ENCODE measurements around the gene RFX4. TPM values are rescaled to one million over a fixed set of nuclear protein-coding genes. Genes with fewer than 3 reads are reported as not detected.
"Not testable (repeated sequence)": the region's sequence is repeated elsewhere in the genome, so short reads cannot be mapped to it uniquely, and the experiment has no call there.

The RFX4 gene
- total RNA-seq, 2 donors from 2014 or later = not detected

DNA sequence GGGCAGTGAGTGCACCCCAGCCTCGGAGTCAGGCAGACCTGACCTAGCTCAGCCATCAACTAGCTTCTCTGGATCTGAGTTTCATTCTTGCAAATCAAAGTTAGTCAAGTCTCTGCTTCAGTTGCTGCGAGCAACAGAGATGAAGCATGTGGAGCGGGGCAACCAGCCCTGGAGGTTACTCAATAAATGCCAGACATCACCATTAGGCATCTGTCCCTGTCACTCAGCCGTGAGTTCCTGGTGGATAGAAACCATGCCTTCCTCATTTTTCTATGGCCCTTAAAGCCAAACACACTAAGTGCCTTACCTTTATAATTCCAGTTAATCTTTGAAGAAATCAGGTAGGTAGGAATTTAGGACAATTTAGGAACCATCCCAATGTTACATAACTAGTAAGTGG lies 19.3 kb downstream of the RFX4 start:
- H3K4me1 ChIP-seq = no peaks in the 10 kb centered on the region
- DNase-seq (ENCODE audit: low spot score) = no peak
- no peak overlapping the region for H3K27ac ChIP-seq
- no peaks in the 10 kb centered on the region for H3K9me3 ChIP-seq
- TF ChIP-seq, protein P1, sequence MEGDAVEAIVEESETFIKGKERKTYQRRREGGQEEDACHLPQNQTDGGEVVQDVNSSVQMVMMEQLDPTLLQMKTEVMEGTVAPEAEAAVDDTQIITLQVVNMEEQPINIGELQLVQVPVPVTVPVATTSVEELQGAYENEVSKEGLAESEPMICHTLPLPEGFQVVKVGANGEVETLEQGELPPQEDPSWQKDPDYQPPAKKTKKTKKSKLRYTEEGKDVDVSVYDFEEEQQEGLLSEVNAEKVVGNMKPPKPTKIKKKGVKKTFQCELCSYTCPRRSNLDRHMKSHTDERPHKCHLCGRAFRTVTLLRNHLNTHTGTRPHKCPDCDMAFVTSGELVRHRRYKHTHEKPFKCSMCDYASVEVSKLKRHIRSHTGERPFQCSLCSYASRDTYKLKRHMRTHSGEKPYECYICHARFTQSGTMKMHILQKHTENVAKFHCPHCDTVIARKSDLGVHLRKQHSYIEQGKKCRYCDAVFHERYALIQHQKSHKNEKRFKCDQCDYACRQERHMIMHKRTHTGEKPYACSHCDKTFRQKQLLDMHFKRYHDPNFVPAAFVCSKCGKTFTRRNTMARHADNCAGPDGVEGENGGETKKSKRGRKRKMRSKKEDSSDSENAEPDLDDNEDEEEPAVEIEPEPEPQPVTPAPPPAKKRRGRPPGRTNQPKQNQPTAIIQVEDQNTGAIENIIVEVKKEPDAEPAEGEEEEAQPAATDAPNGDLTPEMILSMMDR (IDR thresholded peaks at IDR 0.05) = no peak
- H3K36me3 ChIP-seq = no peaks in the 10 kb centered on the region
- H3K27me3 ChIP-seq = no peaks in the 10 kb centered on the region
- H3K4me3 ChIP-seq = no peak overlapping the region

DNA sequence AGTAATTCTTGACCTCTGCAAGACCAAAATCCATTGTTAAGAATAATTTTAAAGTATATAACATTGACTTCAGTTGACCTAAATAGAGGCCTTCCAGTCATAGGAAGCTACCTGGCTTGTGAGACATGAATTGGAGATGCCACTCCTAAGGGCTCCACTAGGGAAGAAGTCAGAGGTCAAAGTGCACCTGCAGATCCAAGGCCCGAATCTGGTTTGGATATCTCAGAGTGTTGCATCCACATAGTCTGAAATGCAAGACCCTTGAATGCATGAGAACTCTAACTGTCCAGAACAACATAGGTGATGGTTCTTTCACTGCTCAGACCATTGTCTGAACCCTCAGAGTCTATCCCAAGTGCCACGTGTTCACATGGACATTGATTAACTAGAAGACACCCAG lies 22.4 kb downstream of the RFX4 start:
- no peaks in the 10 kb centered on the region for H3K27me3 ChIP-seq
- no peaks in the 10 kb centered on the region for H3K4me1 ChIP-seq
- H3K9me3 ChIP-seq = peaks cover 0 to 5% of the 10 kb centered on the region in 2 donors
- no peak overlapping the region for H3K27ac ChIP-seq
- no peaks in the 10 kb centered on the region for H3K36me3 ChIP-seq
- DNase-seq (ENCODE audit: low spot score) = no peak
- H3K4me3 ChIP-seq = no peak overlapping the region
- TF ChIP-seq, protein P1 (IDR thresholded peaks at IDR 0.05) = no peak

GRCh38 chr12:106620588-106620987 lies 37.8 kb downstream of the RFX4 start:
- peaks cover 0 to 14% of the 10 kb centered on the region in 2 donors for H3K9me3 ChIP-seq
- not testable (repeated sequence) for H3K36me3 ChIP-seq; H3K4me3 ChIP-seq; H3K27me3 ChIP-seq; DNase-seq (ENCODE audit: low spot score); H3K27ac ChIP-seq; H3K4me1 ChIP-seq

- H3K4me1 ChIP-seq = peaks cover 0 to 3% of the 10 kb centered on the region in 2 donors
- peaks cover 0 to 1% of the 10 kb centered on the region in 2 donors for H3K9me3 ChIP-seq
- H3K4me3 ChIP-seq = no peak overlapping the region
- DNase-seq (ENCODE audit: low spot score) = no peak
- no peaks in the 10 kb centered on the region for H3K36me3 ChIP-seq
- no peak overlapping the region for H3K27ac ChIP-seq
- no peaks in the 10 kb centered on the region for H3K27me3 ChIP-seq
- TF ChIP-seq, protein P1 (IDR thresholded peaks at IDR 0.05) = no peak
Observed at GRCh38 chr12:106625976-106626375, 43.2 kb downstream of the RFX4 start.

DNA sequence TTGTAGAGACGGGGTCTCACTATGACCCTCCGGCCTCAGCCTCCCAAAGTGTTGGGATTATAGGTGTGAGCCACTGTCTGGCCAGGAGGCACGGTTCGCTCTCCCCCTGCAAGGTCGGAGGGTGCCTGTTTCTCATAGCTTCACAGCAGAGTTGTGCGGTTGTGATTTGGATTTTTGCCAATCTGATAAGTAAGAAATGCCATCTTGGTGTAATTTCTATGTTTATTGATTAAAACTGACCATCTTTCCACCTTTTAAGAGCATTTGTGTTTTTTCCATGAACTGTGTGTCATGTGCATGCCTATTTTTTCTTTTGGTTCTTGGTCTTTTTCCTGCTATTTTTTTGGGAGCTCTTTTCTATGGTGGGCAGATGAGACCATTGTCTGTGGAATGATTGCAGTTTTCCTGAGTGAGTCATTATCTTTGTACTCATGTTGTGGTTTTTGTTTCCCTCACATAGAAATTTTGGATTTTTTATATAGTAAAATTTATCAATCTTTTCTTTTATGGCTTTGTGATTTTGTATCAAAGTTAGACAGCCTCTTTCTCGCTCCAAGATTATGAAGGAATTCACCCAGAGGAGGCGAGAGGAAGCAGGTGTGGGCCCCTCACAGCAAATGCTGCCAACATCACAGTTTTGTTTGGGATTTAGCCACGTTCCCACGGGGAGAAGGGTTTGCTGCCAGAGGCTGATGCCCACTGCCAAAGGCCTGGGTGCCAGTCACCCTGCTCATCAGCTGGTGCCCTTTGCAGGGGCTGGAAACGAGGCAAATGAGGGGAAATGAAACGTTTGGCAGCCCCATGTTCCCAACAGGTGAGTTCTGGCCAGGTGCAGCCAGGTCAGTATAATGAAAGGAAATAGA lies 47.2 kb downstream of the RFX4 start:
- Histone ChIP-seq H3K27ac (no peak overlapping the region), H3K27me3 (no peaks in the 10 kb centered on the region), H3K36me3 (no peaks in the 10 kb centered on the region), H3K9me3 (no peaks in the 10 kb centered on the region), H3K4me1 (peaks cover 0 to 3% of the 10 kb centered on the region in 2 donors), H3K4me3 (no peak overlapping the region)
- TF ChIP-seq, protein P1 (IDR thresholded peaks at IDR 0.05) = no peak
- no peak for DNase-seq (ENCODE audit: low spot score)

- no peaks in the 10 kb centered on the region for H3K36me3 ChIP-seq
- TF ChIP-seq, protein P1 (IDR thresholded peaks at IDR 0.05) = no peak
- no peaks in the 10 kb centered on the region for H3K9me3 ChIP-seq
- H3K27me3 ChIP-seq = no peaks in the 10 kb centered on the region
- H3K4me3 ChIP-seq = no peak overlapping the region
- peaks cover 0 to 3% of the 10 kb centered on the region in 2 donors for H3K4me1 ChIP-seq
- DNase-seq (ENCODE audit: low spot score) = no peak
- no peak overlapping the region for H3K27ac ChIP-seq
Observed at GRCh38 chr12:106631150-106631549, 48.3 kb downstream of the RFX4 start.

All from right atrium auricular region (tissue), 2 donors.